CD4-positive, alpha-beta T cell treated with Interleukin-15 for 4 hours (primary cell): ENCODE measurements around the gene AMY1A.
"Not testable (repeated sequence)": the region's sequence is repeated elsewhere in the genome, so short reads cannot be mapped to it uniquely, and the experiment has no call there.

Experiments used
- DNase-seq: peaks from one replicate; pipeline ENCODE4 v3.0.0-alpha.2; 2020; ENCODE audit warnings: low spot score

The AMY1A gene

DNA sequence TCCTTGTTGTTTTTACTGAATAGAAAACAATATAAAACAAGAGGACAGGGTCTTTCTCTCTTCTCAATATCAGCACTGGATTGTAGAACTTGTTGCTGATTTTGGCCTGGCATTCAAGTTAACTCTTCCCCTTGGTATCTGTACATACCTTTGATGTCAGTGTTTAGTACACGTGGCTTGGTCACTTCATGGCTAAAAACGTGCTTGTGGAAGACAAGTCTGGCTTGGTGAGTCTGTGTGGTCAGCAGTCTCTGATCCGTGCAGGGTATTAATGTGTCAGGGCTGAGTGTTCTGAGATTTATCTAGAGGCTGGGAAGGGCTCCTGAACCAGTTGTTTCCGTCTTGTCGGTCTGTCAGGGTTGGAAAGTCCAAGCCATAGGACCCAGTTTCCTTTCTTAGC, at the start of gene AMY1A:
Gene AMY1A, plus strand, starts transcription at position 301 of the 400 bp plus-strand sequence. CDS start 571 bp downstream, outside the sequence.
- DNase-seq, result not testable (repeated sequence)

GRCh38 chr1:103616362-103616761, 39.2 kb upstream of the AMY1A start:
- no peak for DNase-seq

GRCh38 chr1:103616994-103617477, 38.5 kb upstream of the AMY1A start, which contains the start of gene AMY2A:
TSS of gene AMY2A (plus strand) at chr1:103617427. CDS start at chr1:103617441, 14 bp downstream.
- not testable (repeated sequence) for DNase-seq

GRCh38 chr1:103627436-103627835, 28.1 kb upstream of the AMY1A start:
- DNase-seq, result not testable (repeated sequence)

- DNase-seq, result not testable (repeated sequence)
These were observed 14.4 kb upstream of the AMY1A start for GRCh38 chr1:103641194-103641593.

- DNase-seq, result not testable (repeated sequence)
These were observed 11.7 kb upstream of the AMY1A start for GRCh38 chr1:103643908-103644307.

DNA sequence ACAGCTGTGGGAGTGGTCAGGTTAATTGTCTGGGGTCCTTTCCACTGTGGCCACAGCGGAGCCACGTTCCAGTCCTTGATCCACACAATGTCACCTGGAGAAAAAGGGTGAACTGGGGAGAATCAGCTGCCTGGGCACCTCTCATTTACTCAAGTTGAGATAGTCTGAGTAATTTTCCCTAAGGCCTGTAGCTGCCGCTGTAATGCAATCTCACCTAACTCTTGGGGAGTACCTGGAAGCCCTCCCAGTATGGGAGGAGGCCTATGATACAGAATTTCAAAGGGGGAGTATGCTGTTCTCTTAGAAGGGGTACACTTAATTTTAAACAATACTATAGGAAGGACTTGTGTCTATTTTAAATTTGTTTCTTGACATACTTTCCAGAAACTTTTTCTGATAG, 5.3 kb upstream of the AMY1A start:
- not testable (repeated sequence) for DNase-seq

DNA sequence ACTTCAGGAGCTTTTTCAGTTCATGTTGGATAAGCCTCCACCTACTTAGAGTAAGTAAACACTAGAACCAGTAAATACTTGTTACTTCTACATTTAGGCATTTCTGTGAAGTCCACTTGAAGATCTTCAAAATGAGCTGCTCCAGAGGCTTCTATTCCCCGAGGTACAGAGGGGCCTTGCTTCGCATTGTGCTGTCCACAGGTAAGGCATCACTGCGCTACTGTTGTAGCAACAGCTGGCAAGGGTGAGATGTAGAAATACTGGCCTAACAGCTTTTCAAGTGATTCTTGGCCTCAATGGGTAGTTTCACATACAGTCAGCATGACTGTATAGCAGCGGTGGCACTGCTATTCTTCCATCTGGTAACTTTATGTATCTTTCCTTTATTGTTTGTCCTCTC, 4.7 kb upstream of the AMY1A start:
- DNase-seq, result not testable (repeated sequence)

- not testable (repeated sequence) for DNase-seq
These were observed 1.4 kb upstream of the AMY1A start for GRCh38 chr1:103654133-103654532.

DNA sequence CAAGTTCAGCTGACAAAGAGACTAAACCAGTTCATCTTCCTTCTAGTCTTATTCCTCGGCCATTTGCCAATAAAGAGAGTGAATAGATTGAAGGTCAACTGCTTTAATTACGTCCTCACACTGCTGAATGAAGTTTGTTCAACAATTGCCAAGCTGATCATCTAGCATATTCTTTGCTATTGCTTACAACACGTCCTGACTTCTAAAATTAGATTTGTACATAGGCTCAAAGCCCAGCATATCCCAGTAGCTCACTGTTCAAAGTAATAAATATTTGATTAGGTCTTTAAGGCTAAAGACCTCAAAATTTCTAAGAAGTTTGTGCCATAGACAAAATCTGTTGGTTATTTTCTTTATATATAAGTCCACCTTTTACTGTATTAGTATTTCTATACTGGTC, 20.8 kb downstream of the AMY1A start:
- not testable (repeated sequence) for DNase-seq

GRCh38 chr1:103696110-103696509, 40.5 kb downstream of the AMY1A start, which contains the start of gene AMY1B:
TSS of gene AMY1B (minus strand) at chr1:103696210. CDS start at chr1:103695639, 571 bp downstream.
- not testable (repeated sequence) for DNase-seq

GRCh38 chr1:103697430-103697829, 41.9 kb downstream of the AMY1A start:
- not testable (repeated sequence) for DNase-seq

- DNase-seq, result not testable (repeated sequence)
These were observed 45.1 kb downstream of the AMY1A start for GRCh38 chr1:103700669-103701068.

- DNase-seq, result not testable (repeated sequence)
These were observed 45.7 kb downstream of the AMY1A start for GRCh38 chr1:103701256-103701655.

DNA sequence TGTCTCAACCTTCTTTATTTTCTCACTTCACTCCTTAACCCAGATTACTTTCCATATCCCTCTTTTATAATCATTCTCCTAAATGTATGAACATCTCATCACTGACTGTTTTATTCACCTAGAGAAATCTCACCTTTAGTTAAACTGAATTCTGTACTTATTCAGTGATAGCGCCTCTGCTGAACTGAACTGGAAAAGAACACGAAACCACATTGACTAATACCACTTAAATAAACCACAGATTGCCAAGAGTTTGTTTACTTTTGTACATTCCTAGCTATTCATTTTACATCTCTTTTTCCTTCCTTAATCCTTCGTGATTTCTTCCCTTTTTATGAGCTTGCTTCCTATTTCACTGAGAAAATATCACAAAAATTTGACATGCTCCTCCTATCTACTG, 52.1 kb downstream of the AMY1A start:
- DNase-seq, result not testable (repeated sequence)

DNA sequence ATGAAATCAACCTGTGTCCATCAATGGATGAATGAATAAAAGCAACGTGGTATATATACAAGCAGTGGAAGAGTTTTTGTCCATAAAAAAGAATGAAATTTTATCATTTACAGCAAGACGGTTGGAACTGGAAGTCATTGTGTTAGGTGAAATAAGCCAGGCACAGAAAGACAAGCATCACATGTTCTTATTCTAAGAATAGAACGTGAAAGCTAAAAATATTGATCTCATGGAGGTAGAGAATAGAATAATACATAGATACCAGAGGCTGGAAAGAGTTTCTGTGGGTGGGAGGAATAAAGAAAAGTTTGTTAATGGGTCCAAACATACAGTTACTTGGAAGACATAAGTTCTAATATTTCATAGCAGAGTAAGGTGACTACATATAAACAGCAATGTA, 54.8 kb downstream of the AMY1A start:
- DNase-seq, result not testable (repeated sequence)
